H54 (cell line): Measurements from ENCODE around the gene ARHGEF40.

Experiments
- DNase-seq: peaks from one replicate; pipeline ENCODE4 v3.0.0; 2011; ENCODE audit warnings: low spot score, mixed read lengths; ENCODE audit not compliant: insufficient read length
- FAIRE-seq: peaks from 3 replicates; lab custom pipeline; 2011; peaks lifted over from hg19 to GRCh38; lab: Jason Lieb, UNC
- POLR2A ChIP-seq: IDR thresholded peaks from 2 replicates; pipeline ENCODE4 v1.6.1; 2011; ENCODE audit warnings: low read depth, mild to moderate bottlenecking, low read length

Gene ARHGEF40

GRCh38 chr14:21070083-21070609 lies at the start of gene ARHGEF40:
Gene ARHGEF40 (plus strand): TSS chr14:21070304. CDS start chr14:21070397, 93 bp downstream.
- DNase-seq (peak; percentile 34), FAIRE-seq (no peak)
- TF ChIP-seq POLR2A: 0 out of 2 replicates have a peak, but pooled peaks have one; percentile 18

GRCh38 chr14:21020977-21021545 lies 49.0 kb upstream of the ARHGEF40 start:
- TF ChIP-seq POLR2A: no peak
- no peak for FAIRE-seq

GRCh38 chr14:21022686-21023085 lies 47.4 kb upstream of the ARHGEF40 start:
- FAIRE-seq (no peak), DNase-seq (no peak)
- no peak for TF ChIP-seq POLR2A

More at GRCh38 chr14:21020977-21021545, 49.0 kb upstream of the ARHGEF40 start:
- DNase-seq: no peak

GRCh38 chr14:21023174-21023573 lies 46.9 kb upstream of the ARHGEF40 start:
- DNase-seq (no peak), FAIRE-seq (no peak)
- TF ChIP-seq POLR2A: no peak

GRCh38 chr14:21023817-21024584 lies 46.1 kb upstream of the ARHGEF40 start:
- TF ChIP-seq POLR2A: no peak
- no peak for FAIRE-seq
- DNase-seq: no peak

- peak; percentile 27 for DNase-seq
- no peak for FAIRE-seq
- no peak for TF ChIP-seq POLR2A
Observed at GRCh38 chr14:21024585-21025370, 45.3 kb upstream of the ARHGEF40 start, which contains the start of gene NDRG2. Gene NDRG2 (minus strand): TSS chr14:21025061. CDS start chr14:21023315, 1,746 bp downstream.

GRCh38 chr14:21025371-21026273 lies 44.5 kb upstream of the ARHGEF40 start:
- DNase-seq (no peak), FAIRE-seq (no peak)
- no peak for TF ChIP-seq POLR2A

- TF ChIP-seq POLR2A: no peak
- no peak for FAIRE-seq
- no peak for DNase-seq
Observed at GRCh38 chr14:21026274-21026987, 43.7 kb upstream of the ARHGEF40 start.

- FAIRE-seq (no peak), DNase-seq (no peak)
- TF ChIP-seq POLR2A: no peak
Observed at GRCh38 chr14:21026988-21027315, 43.2 kb upstream of the ARHGEF40 start.

- TF ChIP-seq POLR2A: no peak
- no peak for DNase-seq
- no peak for FAIRE-seq
Observed at GRCh38 chr14:21029917-21030316, 40.2 kb upstream of the ARHGEF40 start, which contains the start of gene TPPP2. Gene TPPP2 (plus strand): TSS chr14:21030217. CDS start chr14:21030582, 365 bp downstream.

GRCh38 chr14:21030531-21030930 lies 39.6 kb upstream of the ARHGEF40 start:
- no peak for TF ChIP-seq POLR2A
- no peak for DNase-seq
- FAIRE-seq: no peak
